ENCODE data around the gene RNF224. TPM values are rescaled to one million over a fixed set of nuclear protein-coding genes. Genes with fewer than 3 reads are reported as not detected.

The RNF224 gene
- polyA plus RNA-seq, 1 donor (not counting 4 experiments of a cell fraction or from before 2014, with no cell fraction given) = not detected

- no peaks in the 10 kb centered on the region for H3K9me3 ChIP-seq (ENCODE audit: control insufficient read depth, low read depth, low read length)
- no peaks in the 10 kb centered on the region for H3K9me1 ChIP-seq (ENCODE audit: control insufficient read depth, extremely low read depth, insufficient read depth, low read length)
- H3K27me3 ChIP-seq (ENCODE audit: control insufficient read depth, extremely low read depth, insufficient read depth, low read length) = no peaks in the 10 kb centered on the region
- H3K79me2 ChIP-seq (ENCODE audit: control insufficient read depth, insufficient read depth, low read length) = peaks cover 41% of the 10 kb centered on the region
- H3K27ac ChIP-seq (ENCODE audit: control insufficient read depth, insufficient read depth, low read length) = peak overlapping the region; percentile 47
- peak overlapping the region; percentile 93 for H3K4me2 ChIP-seq (ENCODE audit: control insufficient read depth, extremely low read depth, insufficient read depth, low read depth, low read length)
- peak overlapping the region; percentile 64 to 81 (median 71) for H3K4me3 ChIP-seq (ENCODE audit: control insufficient read depth in 2 of 3, extremely low read depth in 1 of 3, insufficient read depth in 2 of 3, low read depth in 1 of 3, low read length in 3 of 3)
- TF ChIP-seq EZH2 (IDR thresholded peaks at IDR 0.05; ENCODE audit: low read length) = no peak
- no peak for TF ChIP-seq CTCF (optimal IDR thresholded peaks at IDR 0.05 in 1 of 3, IDR thresholded peaks at IDR 0.05 in 1 of 3, conservative IDR thresholded peaks at IDR 0.05 in 1 of 3; ENCODE audit: extremely low read depth in 1 of 3, insufficient read depth in 2 of 3, low read length in 3 of 3)
- H3K36me3 ChIP-seq (ENCODE audit: control insufficient read depth in 2 of 2, extremely low read depth in 1 of 2, insufficient read depth in 2 of 2, low read length in 2 of 2) = no peaks in the 10 kb centered on the region
- dilution Hi-C loops (cut with MboI; ENCODE audit: extremely low pct_ligation_motif_present, low sequenced_read_pairs) = no loop called here
- FAIRE-seq (no peak), DNase-seq (ENCODE audit: low read depth, low spot score) (no peak)
- peaks cover 2% of the 10 kb centered on the region for H4K20me1 ChIP-seq (ENCODE audit: control insufficient read depth, extremely low read depth, insufficient read depth, low read length)
- peak overlapping the region; percentile 71 for H2AFZ ChIP-seq (ENCODE audit: control insufficient read depth, low read length)
- peaks cover 39% of the 10 kb centered on the region for H3K4me1 ChIP-seq (ENCODE audit: control insufficient read depth, extremely low read depth, insufficient read depth, low read length)
- peak overlapping the region; percentile 77 for H3K9ac ChIP-seq (ENCODE audit: control insufficient read depth, extremely low read depth, insufficient read depth, low read length)
These were observed 26.0 kb upstream of the RNF224 start for GRCh38 chr9:137201205-137201868.

- TF ChIP-seq EZH2 (IDR thresholded peaks at IDR 0.05; ENCODE audit: low read length) (no peak), CTCF (optimal IDR thresholded peaks at IDR 0.05 in 1 of 3, IDR thresholded peaks at IDR 0.05 in 1 of 3, conservative IDR thresholded peaks at IDR 0.05 in 1 of 3; ENCODE audit: extremely low read depth in 1 of 3, insufficient read depth in 2 of 3, low read length in 3 of 3) (no peak)
- Histone ChIP-seq H3K4me1 (ENCODE audit: control insufficient read depth, extremely low read depth, insufficient read depth, low read length) (peaks cover 42% of the 10 kb centered on the region), H3K9me3 (ENCODE audit: control insufficient read depth, low read depth, low read length) (no peaks in the 10 kb centered on the region)
These were observed 24.3 kb upstream of the RNF224 start for GRCh38 chr9:137202966-137203365.

More at GRCh38 chr9:137202966-137203365, 24.3 kb upstream of the RNF224 start:
- FAIRE-seq (no peak), DNase-seq (ENCODE audit: low read depth, low spot score) (no peak)
- Histone ChIP-seq H3K9ac (ENCODE audit: control insufficient read depth, extremely low read depth, insufficient read depth, low read length) (no peak overlapping the region), H3K9me1 (ENCODE audit: control insufficient read depth, extremely low read depth, insufficient read depth, low read length) (no peaks in the 10 kb centered on the region), H3K27me3 (ENCODE audit: control insufficient read depth, extremely low read depth, insufficient read depth, low read length) (no peaks in the 10 kb centered on the region), H3K79me2 (ENCODE audit: control insufficient read depth, insufficient read depth, low read length) (peaks cover 53% of the 10 kb centered on the region), H3K36me3 (ENCODE audit: control insufficient read depth in 2 of 2, extremely low read depth in 1 of 2, insufficient read depth in 2 of 2, low read length in 2 of 2) (peaks cover 0 to 3% of the 10 kb centered on the region in 2 experiments), H3K4me3 (ENCODE audit: control insufficient read depth in 2 of 3, extremely low read depth in 1 of 3, insufficient read depth in 2 of 3, low read depth in 1 of 3, low read length in 3 of 3) (no peak overlapping the region), H4K20me1 (ENCODE audit: control insufficient read depth, extremely low read depth, insufficient read depth, low read length) (no peaks in the 10 kb centered on the region), H3K4me2 (ENCODE audit: control insufficient read depth, extremely low read depth, insufficient read depth, low read depth, low read length) (no peak overlapping the region), H3K27ac (ENCODE audit: control insufficient read depth, insufficient read depth, low read length) (no peak overlapping the region), H2AFZ (ENCODE audit: control insufficient read depth, low read length) (no peak overlapping the region)
- dilution Hi-C loops (cut with MboI; ENCODE audit: extremely low pct_ligation_motif_present, low sequenced_read_pairs) = no loop called here
